ENCODE results near the gene BACH2.

BACH2 gene

DNA sequence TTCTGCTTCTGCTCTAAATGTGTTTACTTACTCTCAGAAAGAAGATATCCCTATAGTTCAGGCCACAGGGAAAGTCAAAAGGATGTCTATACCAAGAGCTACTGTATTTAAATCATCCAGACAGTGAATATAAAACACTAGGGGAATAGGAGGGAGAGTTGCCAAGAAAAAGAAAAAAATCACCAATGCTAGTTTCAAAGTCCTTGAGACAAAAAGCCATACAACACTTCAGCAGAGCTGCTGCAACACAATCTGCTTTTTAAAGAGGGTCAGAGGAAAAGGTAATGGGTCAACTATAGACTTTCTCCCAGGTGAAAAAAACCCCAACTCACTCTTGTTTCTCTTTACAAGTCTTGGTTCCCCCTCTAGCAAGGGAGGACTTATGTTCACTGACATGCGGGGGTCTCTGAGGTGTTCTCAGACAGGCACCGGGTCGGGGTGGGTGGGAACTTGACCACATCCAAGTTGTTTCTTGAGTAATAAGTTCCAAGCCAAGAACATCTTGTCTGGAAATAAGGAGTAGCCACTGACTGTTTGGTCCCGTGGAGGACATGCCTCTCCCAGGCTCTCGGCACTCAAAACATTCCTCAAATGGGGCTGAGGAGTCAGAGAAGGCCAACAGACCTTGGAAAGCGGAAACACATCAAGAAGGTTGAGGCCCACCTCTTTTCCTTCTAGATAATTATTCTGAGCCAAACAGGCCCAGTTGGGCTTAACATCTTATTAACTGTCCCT, 354.7 kb downstream of the BACH2 start:
- no peak for DNase-seq (ENCODE audit: low read depth in 2 of 2)

DNA sequence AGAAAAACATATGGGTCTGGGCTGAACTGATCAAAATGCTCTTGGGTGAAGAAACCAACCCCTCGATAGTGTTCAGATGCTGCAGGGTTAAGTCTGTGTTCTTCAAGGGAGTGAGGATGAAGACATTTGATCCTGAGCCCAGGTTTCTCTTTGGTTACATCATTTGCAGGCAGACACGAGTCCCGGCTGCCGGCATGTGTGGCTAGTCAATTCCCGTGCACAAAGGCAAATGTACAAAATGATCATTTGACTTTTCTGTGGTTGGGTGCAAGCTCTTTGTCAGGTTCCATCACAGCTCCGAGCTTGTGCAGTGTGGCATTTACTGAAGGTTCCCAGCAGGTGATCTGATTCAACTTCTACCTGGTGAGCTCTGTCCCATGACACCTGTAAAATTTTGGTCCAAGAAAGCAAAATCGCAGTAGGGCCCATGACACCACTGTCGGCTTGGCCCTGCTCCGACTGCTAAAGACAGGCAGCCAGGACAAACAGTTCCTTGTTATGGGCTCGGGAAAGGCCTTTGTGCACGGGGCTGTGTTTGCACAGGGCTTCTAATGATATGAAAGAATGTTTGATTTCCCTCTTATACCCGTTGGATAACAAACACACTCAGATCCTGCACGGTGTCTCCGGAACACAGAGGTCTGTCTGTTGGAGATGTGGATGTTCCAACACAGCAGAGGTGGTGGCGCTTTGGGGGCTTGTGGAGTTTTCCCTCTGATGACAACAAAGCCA, 355.4 kb downstream of the BACH2 start:
- DNase-seq (ENCODE audit: low read depth in 2 of 2): no peak

DNA sequence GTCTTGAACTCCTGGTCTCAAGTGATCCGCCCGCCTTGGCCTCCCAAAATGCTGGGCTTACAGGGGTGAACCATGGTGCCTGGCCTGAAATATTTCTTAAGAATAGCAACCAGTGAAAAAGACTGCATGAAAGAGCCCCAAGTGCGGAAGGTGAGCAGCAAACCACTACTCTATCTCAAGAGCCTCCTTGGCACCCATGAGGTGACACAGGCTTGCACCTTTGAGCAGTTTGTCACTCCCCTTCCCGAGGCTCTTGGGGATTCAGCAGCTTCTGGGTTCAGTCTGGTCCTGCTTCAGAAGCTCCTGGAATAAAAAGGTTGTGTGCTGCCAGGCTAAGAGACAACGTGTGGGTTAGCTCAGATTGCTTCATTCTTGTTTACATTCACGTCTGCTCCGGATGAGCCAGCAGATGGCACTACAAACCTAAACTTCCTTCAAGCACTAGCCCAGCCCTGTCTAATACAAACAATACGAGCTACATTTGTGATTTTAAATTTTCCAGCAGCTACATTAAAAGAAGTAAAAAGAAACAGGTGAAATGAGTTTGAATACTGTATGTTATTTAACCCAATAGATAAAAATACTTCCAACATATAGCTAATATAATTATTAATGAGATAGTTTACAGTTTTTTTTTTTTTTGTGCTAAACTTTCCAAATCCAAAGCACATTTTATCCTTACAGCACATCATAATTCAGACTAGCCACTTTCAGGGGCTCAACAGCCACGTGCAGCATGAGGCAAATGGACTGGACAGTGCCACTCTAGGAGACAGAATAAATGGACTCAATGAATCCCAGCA, 356.2 kb downstream of the BACH2 start:
- peak; percentile 15 to 24 for DNase-seq (ENCODE audit: low read depth in 2 of 2)

DNA sequence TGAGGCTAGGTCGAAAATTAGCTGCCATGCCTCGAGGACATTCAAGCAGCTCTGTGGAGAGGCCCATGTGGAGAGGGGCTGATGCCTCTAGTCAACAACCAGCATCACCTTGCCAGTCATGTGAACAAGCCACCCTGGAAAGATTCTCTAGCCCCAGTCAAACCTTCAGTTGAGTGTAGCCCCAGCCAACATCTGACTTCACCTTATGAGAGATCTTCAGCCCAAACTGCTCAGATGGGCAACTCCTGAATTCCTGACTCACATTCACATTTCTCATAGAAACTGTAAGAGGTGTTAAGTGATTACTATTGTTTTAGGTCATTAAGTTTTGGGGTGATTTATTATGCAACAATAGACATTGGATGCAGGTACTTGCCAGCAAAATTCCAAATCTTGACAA, 357.5 kb downstream of the BACH2 start:
- DNase-seq (ENCODE audit: low read depth in 2 of 2): no peak

DNA sequence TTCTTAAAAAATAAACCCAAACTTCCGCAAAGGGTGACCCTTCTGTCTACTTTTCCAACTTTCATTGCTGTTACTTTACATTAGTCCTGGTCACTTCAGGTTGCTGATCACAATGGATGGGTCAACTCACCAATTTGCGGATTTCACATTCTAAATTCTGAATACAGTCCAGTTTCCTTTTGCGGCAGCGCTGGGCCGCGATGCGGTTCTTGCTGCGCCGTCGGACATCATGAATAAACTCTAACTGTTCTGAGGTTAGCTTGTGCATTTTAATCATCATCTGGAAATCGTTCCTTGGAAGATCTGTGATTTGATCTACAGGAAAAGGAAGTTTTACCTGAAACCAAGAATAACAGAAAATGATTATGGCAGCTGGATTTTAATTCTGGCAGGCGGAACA, 358.6 kb downstream of the BACH2 start:
- DNase-seq (ENCODE audit: low read depth in 2 of 2): no peak

DNA sequence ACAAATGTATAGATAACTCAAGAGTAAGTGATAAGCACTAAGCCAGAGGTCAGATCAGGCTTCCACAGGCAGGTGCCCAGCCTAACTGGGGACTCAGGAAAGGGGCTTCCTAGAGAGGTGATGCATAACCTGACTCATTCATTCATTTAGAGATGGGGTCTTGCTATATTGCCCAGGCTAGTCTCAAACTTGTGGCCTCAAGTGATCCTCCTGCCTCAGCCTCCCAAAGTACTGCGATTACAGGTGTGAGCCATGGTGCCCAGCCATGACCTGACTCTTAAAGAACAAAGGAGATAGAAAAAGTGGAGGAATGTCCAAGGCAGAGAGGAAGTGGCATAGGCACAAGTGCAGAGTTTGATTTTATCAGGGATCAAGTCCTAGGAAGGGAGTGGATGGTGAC, 360.5 kb downstream of the BACH2 start:
- no peak for DNase-seq (ENCODE audit: low read depth in 2 of 2)

DNA sequence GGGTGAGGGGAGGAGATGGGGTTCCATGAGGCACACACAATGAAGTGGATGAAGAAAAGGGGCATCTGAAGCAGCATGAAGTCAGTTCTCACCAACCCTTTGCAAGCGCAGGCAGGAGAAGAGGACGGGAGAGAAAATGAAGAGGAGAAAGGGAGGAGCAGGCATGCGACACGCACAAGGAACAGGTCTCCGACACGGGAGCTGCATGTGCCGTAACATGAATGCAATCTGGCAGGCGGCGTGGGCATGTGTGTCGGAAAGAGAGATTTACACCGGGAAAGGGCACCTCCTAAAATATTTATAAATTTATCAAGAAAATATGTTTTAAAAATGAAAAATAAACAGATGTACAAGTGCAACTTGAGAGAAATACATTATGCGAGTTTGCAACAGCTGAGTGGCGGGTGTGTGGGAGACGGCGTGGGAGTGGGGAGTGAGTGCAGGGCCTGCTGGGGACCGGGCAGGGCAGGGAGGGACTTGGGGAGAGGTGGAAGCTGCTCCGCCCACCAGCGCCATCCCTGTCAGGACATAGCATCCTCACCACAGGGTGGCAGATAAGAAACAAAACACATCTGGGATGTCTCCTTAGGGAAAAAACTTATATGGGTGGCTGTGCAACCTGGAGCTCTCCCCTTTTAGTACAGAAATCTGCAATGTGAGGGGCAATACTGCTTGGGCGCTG, 361.8 kb downstream of the BACH2 start:
- no peak for DNase-seq (ENCODE audit: low read depth in 2 of 2)

DNA sequence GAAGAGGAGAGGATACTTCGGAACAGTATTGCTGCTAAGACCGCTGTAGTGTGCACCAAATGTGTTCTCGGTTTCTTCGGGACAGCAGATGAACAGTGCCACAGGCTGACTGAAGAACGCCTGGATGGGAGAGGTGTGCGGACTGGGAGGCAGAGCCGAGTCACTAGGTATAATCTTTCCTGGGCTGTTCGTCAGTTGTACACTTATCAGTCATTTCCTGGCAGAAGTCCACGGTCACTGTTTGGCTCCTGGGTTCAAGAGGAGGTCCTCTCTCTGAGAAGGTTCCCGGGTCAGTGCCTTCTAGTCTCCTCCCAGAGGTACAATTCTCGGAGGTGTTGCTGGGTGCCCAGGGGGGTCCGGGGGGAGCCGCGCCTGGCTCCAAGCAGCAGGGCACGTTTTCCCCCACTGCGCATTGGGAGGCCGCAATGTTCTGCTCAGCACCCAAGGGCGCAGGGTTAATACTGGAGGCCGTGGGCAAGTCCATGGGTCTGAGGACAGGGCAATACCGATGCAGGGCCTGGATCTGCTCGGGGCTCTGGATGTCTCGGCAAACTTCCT, 364.3 kb downstream of the BACH2 start:
- DNase-seq (ENCODE audit: low read depth in 2 of 2): no peak

DNA sequence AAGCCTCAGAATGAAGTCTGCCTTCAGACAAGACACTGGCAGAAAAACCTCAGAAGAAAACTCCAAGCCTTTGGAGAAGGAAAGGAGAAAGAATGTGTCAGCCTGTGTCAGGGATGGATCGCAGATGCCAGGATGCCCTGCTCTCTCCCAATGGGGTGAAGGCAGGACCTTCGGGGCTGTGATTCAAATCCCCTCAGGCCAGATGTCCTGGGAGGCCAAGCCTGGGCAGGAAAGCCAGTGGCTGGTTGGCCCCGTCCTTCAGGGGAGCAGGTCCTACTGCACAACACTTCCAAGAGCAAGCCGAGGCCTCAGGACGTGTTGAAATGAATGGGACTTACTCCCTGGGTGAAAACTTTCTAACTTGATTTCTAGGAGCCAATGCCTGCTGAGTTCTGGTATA, 365.9 kb downstream of the BACH2 start:
- no peak for DNase-seq (ENCODE audit: low read depth in 2 of 2)

DNA sequence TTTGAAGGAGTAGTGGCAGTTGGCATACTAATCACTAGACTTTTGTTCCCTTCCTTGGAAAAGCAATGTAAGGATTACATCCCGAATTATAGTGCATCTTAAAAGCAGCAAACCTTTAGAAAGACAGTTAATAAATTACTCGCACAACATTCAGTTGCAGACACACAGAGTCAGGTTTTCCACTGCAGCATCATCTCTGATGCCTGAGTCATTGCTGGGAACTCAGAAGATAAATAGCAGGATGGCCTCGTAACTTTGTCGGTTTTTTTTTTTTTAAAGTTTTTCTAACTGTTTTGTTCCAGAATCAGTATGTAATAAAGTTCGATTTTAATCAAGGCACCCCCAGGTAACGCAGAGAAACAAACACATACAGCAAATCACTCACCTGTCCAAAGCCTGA, 368.0 kb downstream of the BACH2 start:
- DNase-seq (ENCODE audit: low read depth in 2 of 2): no peak

DNA sequence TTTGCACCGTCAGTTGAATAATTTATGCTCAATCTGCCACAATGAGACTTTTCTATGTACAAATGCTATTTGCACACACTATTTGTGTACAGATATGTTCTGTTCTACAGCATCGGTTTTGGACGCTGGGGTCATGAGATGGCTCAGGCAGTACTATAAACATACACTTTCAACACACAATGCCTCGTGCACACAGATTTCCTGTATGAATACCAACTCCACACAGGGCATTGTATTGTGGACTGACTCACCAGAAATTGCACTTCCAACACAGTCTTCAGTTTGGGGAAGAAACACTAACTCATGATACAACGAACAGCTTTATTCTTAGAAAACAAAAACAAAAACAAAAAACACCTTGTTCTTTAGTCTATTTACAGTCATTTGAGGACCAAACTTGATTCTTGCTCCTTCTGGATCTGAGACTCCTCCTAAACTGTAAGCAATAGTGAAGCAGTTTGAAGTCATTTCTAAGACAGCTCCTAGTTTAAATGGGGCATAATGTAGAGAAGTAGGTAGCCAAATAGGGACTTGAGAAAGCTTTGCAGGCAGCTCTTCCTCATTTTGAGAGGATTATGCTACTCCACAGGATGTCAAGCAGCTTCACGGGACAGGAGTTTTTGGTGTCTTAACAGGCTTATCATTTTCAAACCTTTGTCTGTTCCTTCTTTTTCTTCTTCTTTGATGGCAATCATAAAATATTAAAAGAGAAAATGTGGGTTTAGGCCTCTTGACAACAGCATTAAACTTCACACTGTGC, 368.7 kb downstream of the BACH2 start:
- no peak for DNase-seq (ENCODE audit: low read depth in 2 of 2)

DNA sequence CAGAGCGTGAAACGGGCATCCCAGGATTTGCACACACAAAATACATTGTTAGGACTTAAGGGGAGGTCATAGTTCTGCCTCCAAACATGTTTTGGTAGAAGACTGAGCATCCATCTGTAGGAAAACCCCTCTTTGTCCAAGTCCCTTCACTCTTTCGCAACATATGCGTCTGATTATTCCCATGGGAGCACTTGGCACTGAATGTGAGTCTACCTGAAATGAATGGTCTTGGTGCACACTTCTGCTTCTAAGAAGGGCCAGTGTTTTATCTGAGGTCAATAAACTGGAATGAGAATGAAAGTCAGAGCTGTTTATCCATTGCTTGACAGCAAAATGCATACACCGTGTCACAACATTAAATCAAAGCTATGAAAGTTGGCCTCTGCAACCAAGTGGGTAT, 369.4 kb downstream of the BACH2 start:
- DNase-seq (ENCODE audit: low read depth in 2 of 2): no peak

DNA sequence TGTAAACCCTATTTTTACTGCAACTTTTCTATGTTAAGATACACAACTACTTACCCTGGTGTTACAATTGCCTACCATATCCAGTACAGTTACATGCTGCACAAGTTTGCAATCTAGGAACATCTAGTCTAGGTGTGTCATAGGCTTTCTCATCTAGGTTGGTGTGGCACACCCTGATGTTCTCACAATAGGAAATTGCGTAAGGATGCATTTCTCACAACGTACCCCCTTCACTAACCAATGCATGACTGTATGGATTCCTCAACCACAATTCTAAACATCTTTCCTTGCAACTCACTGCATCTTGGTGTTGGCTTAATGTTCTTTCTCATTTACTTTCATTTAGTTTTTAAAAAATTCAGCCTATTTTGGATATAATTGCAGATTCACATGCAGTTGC, 370.8 kb downstream of the BACH2 start:
- DNase-seq (ENCODE audit: low read depth in 2 of 2): no peak

DNA sequence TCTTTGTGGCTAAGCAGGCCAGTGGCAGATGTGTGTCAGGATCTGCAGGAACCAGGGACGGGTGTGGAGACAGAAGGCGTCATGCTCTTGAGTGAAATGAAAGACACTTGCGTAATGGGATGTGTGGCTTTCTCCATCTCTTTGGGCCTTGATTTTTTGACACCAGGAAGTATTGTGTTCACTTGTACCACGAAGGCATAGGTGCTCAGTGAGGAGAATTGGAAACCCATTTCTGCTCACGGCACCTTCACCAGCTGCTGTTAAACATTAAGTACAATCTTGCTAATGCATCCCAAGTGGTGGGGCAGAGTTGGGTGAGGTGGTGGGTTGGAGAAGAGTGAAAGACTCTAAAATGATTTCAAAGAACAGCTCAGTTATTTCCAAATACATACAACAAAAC, 372.4 kb downstream of the BACH2 start:
- no peak for DNase-seq (ENCODE audit: low read depth in 2 of 2)

DNA sequence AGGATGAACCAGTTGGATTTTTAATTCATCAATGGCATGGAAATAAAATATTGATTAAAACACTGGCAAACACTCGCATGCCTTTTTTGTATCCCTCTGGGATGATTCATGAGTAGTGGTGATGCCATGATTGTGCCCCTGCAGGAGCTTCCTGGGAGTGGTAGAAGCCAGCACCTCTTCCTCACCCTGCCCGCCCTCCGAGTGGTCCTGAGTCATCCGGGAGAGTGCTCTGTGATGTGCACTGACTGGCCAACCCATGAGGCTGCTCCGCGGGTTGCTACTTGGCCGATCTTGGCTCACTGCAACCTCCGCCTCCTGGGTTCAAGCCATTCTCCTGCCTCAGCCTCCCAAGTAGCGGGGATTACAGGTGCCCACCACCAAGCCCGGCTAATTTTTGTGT, 375.0 kb downstream of the BACH2 start:
- DNase-seq (ENCODE audit: low read depth in 2 of 2): no peak

DNA sequence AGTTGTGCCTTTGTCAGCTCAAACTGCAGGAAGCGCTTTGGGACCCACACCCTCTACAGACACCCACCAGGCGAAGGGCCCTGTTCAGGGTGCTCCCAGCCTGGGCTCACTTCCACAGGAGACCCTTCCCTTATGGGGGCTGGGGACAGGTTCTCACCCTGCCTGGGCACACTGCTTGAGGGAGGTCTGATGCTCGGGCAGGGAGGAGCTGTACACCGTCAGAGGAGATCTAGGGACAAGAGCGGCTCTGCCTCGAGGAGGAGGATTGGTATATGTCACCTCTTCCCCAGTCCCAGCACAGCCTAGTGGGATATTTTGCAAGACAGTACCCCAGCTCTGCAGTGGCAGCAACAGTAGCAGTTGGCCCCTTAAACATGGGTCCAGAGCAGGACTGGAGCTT, 375.4 kb downstream of the BACH2 start:
- no peak for DNase-seq (ENCODE audit: low read depth in 2 of 2)

DNA sequence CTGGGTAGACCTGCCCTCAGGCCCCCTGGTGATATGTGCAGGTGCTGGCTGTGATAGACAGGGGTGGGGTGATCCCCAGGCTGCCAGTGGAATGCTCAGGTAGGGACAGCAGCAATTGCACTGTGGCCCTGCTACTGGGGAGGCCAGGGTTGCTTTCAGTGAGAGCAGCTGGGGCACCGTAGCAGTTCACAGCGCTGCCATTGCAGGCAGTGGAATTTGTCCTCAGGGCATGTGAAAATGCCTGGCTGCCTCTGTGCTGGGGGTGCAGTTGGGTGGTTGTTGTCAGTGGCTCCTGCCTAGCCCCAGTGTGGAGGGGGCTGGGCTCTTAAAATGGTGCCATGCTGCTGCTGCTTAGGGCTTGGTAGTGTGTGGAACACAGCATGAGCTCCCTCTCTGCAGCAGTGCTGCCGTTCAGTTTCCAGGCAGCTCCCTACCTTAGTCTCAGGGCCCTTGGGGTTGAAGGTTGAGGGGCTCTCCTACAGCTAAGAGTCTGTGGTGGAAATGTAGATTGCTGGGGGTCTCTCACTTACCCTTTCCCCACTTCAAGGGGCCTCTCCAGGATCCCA, 378.8 kb downstream of the BACH2 start:
- no peak for DNase-seq (ENCODE audit: low read depth in 2 of 2)

DNA sequence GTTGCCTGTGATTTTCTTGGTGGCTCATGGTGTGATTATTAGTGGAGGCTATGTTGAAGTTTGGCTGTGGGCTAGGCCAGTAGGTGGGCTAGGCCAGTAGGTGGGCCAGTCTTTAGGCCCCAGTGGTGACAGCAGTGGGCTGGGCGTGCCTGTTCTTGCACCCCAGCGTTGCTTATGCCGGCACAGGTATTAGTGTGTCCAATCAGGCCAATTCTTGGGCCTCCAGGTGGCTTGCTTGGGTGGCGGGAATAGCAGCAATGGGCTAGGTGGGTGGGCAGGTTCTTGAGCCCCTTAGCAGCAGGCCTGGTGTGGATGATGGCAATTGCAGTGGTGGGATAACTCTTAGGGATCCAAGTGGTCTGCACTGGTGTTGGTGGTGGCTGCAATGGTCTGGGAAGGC, 379.4 kb downstream of the BACH2 start:
- DNase-seq (ENCODE audit: low read depth in 2 of 2): no peak

DNA sequence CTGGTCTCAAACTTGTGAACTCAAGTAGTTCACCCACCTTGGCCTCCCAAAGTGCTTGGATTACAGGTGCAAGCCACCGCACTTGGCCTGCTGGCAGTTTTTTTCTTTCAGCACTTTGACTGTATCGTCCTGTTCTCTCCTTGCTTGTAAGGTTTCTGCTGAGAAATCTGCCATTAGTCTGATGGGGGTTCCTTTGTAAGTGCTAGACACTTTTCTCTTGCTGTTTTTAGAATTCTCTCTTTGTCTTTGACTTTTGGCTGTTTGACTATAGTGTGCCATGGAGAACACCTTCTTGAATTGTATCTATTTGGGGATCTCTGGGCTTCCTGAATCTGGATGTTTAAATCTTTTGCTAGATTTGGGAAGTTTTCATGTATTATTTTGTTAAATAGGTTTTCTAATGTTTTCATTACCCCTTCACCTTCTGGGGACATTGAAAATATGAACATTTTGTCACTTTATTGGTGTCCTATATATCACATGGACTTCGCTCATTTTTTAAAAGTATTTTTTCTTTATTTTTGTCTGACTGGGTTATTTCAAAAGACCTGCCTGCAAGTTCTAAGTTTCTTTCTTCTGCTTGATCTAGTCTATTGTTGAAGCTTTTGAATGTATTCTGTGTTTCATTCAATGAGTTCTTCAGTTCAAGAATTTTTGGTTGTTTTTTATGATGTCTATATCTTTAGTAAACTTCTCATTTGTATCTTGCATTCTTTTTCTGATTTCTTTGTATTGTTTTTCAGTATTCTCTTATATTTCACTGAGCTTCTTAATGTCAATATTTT, 380.3 kb downstream of the BACH2 start:
- DNase-seq (ENCODE audit: low read depth in 2 of 2): no peak

DNA sequence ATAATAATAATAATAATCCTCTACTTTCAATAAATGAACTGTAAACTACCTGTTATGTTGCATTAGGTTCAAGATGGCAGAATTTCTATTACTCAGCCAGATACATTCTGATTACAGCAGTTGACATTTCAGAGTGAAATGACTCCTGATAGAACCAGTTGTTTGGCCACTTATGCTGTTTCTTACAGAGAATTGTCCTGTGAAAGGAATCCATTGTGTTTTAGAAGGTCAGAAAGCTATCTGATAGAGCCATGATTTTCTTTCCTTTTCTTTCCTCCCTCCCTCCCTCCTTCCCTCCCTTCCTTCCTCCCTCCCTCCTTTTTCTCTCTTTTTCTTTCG, 385.8 kb downstream of the BACH2 start:
- no peak for DNase-seq (ENCODE audit: low read depth in 2 of 2)

All from stimulated activated CD4-positive, alpha-beta T cell treated with anti-CD3 and anti-CD28 coated beads, Interleukin-1b, Interleukin-23, amount 100 ng/mL, for 1 hour (primary cell).